HG03025 (cell line): ENCODE data around the gene SIAH1.
"Not testable (repeated sequence)": the region's sequence is repeated elsewhere in the genome, so short reads cannot be mapped to it uniquely, and the experiment has no call there.

Experiments
- ATAC-seq: cut with Tn5 transposase; IDR thresholded peaks from one replicate; pipeline ENCODE4 v1.9.1; 2021; ENCODE audit warnings: mild to moderate bottlenecking, moderate library complexity; ENCODE audit not compliant: unreplicated experiment, low FRiP score

SIAH1 gene

GRCh38 chr16:48369765-48370164 is 15.4 kb downstream of the SIAH1 start:
- no peak for ATAC-seq

GRCh38 chr16:48367441-48368049 is 17.7 kb downstream of the SIAH1 start:
- ATAC-seq, result no peak

GRCh38 chr16:48366165-48367093 is 18.8 kb downstream of the SIAH1 start:
- peak; percentile 49 for ATAC-seq

GRCh38 chr16:48365601-48366164 is 19.5 kb downstream of the SIAH1 start:
- peak; percentile 85 for ATAC-seq

GRCh38 chr16:48365025-48365600 is 20.1 kb downstream of the SIAH1 start:
- no peak for ATAC-seq

- ATAC-seq, result no peak
These were observed 23.6 kb downstream of the SIAH1 start for GRCh38 chr16:48361540-48362144.

- ATAC-seq, result no peak
These were observed 24.2 kb downstream of the SIAH1 start for GRCh38 chr16:48361012-48361411.

- no peak for ATAC-seq
These were observed 25.2 kb downstream of the SIAH1 start for GRCh38 chr16:48359983-48360382.

GRCh38 chr16:48358419-48358818 is 26.8 kb downstream of the SIAH1 start:
- no peak for ATAC-seq

GRCh38 chr16:48356633-48357376 is 28.4 kb downstream of the SIAH1 start:
- no peak for ATAC-seq

- ATAC-seq, result no peak
These were observed 30.0 kb downstream of the SIAH1 start for GRCh38 chr16:48354877-48355855.

- not testable (repeated sequence) for ATAC-seq
These were observed 30.8 kb downstream of the SIAH1 start for GRCh38 chr16:48354385-48354784.

- no peak for ATAC-seq
These were observed 31.5 kb downstream of the SIAH1 start for GRCh38 chr16:48353565-48354163.

- no peak for ATAC-seq
These were observed 32.4 kb downstream of the SIAH1 start for GRCh38 chr16:48352648-48353390.

GRCh38 chr16:48350736-48351135 is 34.5 kb downstream of the SIAH1 start:
- no peak for ATAC-seq

- ATAC-seq, result no peak
These were observed 37.2 kb downstream of the SIAH1 start for GRCh38 chr16:48347980-48348379.

GRCh38 chr16:48347191-48347865 is 37.9 kb downstream of the SIAH1 start:
- no peak for ATAC-seq
